Thoracic aorta (tissue), 2 donors: Measurements from ENCODE around the gene UIMC1. TPM values are rescaled to one million over a fixed set of nuclear protein-coding genes. Genes with fewer than 3 reads are reported as not detected.
"Not testable (repeated sequence)": the region's sequence is repeated elsewhere in the genome, so short reads cannot be mapped to it uniquely, and the experiment has no call there.

Experiments
- ATAC-seq: fragments of 150-250 bp; one replicate; pipeline ENCODE4 v1.8.0; 2017; ENCODE audit warnings: low read depth; ENCODE audit not compliant: insufficient number of reproducible peaks, low FRiP score
- DNase-seq: peaks from one replicate; pipeline ENCODE4 v3.0.0-alpha.2; 2020; ENCODE audit warnings: low spot score
- H3K27ac ChIP-seq, 2 donors: fragments of 200-600 bp; sonication (generic); 1 replicate in 1 of 2; 2 replicates in 1 of 2; pipeline ENCODE4 v1.5.1; 2016; ENCODE audit warnings: mild to moderate bottlenecking in 2 of 2, moderate library complexity in 2 of 2
- H3K27me3 ChIP-seq: fragments of 200-600 bp; sonication (generic); replicated peaks from 2 replicates; pipeline ENCODE4 v1.6.0; 2016; ENCODE audit warnings: mild to moderate bottlenecking; ENCODE audit not compliant: insufficient read depth
- H3K36me3 ChIP-seq: fragments of 200-600 bp; sonication (generic); one replicate; pipeline ENCODE4 v1.5.1; 2016
- H3K4me1 ChIP-seq, 2 donors: fragments of 200-600 bp; sonication (generic); 1 replicate in 1 of 2; 2 replicates in 1 of 2; pipeline versions ENCODE4 v1.5.1 to v1.6.0; 2016; ENCODE audit warnings: low read depth in 2 of 2, mild to moderate bottlenecking in 1 of 2; ENCODE audit not compliant: control insufficient read depth in 1 of 2
- H3K4me3 ChIP-seq: fragments of 200-600 bp; sonication (generic); 2 replicates; pipeline ENCODE4 v1.5.1; 2016; ENCODE audit warnings: mild to moderate bottlenecking
- H3K9me3 ChIP-seq: fragments of 200-600 bp; sonication (generic); 2 replicates; pipeline ENCODE4 v1.5.1; 2016
- total RNA-seq, 2 donors: library from RNA; depleted of rRNA; stranded (reverse); fragments of >200 nt; gene quantifications; one replicate each; pipeline versions ENCODE4 v1.1.0 to v1.2.3, GENCODE V29; 2016
- TF ChIP-seq, protein P1 (sequence below): fragments of 200-600 bp; sonication (generic); IDR thresholded peaks from one replicate; pipeline ENCODE4 v1.5.1; 2019; ENCODE audit warnings: antibody characterized with exemption

The UIMC1 gene
- total RNA-seq, 2 donors from 2014 or later, result 27.3 to 40.9 TPM

DNA sequence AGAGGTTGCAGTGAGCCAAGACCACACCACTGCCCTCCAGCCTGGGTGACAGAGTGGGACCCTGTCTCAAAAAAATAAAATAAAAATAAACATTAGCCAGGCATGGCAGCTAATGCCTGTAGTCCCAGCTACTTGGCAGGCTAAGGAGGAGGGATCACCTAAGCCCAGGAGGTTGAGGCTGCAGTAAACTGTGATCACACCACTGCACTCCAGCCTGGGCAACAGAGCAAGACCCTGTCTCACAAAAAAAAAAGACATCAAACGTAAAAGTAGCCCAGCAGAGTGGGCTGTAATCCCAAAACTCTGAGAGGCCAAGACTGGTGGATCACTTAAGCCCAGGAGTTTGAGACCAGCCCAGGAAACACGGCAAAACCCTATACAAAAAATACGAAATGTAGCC is 19.0 kb downstream of the UIMC1 start:
- no peak for ATAC-seq
- no peaks in the 10 kb centered on the region for H3K36me3 ChIP-seq

DNA sequence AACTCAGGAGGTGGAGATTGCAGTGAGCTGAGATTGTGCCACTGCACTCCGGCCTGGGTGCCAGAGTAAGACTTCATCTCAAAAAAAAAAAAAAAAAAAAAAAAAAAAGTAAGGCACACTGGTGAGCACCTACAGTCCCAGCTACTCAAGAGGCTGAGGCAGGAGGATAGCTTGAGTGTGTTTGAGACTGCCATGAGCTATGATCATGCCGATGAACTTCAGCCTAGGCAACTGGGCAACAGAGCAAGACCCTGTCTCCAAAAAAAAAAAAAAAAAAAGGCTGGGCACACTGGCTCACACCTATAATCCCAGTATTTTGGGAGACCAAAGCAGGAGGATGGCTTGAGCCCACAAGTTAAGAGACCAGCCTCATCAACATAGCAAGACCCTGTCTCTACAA is 20.3 kb downstream of the UIMC1 start:
- Histone ChIP-seq H3K4me1 (peaks cover 0 to 7% of the 10 kb centered on the region in 2 donors), H3K9me3 (no peaks in the 10 kb centered on the region), H3K27me3 (no peaks in the 10 kb centered on the region), H3K4me3 (no peak overlapping the region), H3K36me3 (peaks cover 4% of the 10 kb centered on the region), H3K27ac (no peak overlapping the region)
- TF ChIP-seq, protein P1, sequence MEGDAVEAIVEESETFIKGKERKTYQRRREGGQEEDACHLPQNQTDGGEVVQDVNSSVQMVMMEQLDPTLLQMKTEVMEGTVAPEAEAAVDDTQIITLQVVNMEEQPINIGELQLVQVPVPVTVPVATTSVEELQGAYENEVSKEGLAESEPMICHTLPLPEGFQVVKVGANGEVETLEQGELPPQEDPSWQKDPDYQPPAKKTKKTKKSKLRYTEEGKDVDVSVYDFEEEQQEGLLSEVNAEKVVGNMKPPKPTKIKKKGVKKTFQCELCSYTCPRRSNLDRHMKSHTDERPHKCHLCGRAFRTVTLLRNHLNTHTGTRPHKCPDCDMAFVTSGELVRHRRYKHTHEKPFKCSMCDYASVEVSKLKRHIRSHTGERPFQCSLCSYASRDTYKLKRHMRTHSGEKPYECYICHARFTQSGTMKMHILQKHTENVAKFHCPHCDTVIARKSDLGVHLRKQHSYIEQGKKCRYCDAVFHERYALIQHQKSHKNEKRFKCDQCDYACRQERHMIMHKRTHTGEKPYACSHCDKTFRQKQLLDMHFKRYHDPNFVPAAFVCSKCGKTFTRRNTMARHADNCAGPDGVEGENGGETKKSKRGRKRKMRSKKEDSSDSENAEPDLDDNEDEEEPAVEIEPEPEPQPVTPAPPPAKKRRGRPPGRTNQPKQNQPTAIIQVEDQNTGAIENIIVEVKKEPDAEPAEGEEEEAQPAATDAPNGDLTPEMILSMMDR, result no peak
- ATAC-seq (no peak), DNase-seq (no peak)

More for the DNA sequence above, 19.0 kb downstream of the UIMC1 start:
- Histone ChIP-seq H3K9me3 (no peaks in the 10 kb centered on the region), H3K27ac (no peak overlapping the region), H3K27me3 (no peaks in the 10 kb centered on the region), H3K4me3 (no peak overlapping the region), H3K4me1 (peaks cover 0 to 7% of the 10 kb centered on the region in 2 donors)
- TF ChIP-seq, protein P1, result no peak
- no peak for DNase-seq

DNA sequence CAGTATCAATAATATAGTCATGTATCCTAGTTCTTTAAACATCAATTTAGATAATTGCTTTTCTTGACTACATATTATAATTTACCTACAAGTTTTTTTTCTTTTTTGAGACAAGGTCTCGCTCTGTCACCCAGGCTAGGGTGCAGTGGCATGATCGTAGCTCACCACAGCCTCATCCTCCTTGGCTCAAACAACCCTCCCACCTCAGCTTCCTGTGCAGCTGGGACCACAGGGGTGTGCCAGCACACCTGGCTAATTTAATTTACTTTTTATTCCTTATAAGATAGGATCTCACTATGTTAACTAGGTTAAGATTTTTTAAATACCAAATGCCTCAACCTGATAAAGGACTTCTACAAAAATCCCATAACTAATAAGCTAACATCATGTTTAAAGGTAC is 21.1 kb downstream of the UIMC1 start:
- TF ChIP-seq, protein P1, result no peak
- no peaks in the 10 kb centered on the region for H3K27me3 ChIP-seq
- H3K27ac ChIP-seq, result no peak overlapping the region
- H3K4me1 ChIP-seq, result peaks cover 0 to 7% of the 10 kb centered on the region in 2 donors
- peaks cover 7% of the 10 kb centered on the region for H3K36me3 ChIP-seq
- H3K9me3 ChIP-seq, result no peaks in the 10 kb centered on the region
- no peak for DNase-seq
- no peak for ATAC-seq
- no peak overlapping the region for H3K4me3 ChIP-seq

DNA sequence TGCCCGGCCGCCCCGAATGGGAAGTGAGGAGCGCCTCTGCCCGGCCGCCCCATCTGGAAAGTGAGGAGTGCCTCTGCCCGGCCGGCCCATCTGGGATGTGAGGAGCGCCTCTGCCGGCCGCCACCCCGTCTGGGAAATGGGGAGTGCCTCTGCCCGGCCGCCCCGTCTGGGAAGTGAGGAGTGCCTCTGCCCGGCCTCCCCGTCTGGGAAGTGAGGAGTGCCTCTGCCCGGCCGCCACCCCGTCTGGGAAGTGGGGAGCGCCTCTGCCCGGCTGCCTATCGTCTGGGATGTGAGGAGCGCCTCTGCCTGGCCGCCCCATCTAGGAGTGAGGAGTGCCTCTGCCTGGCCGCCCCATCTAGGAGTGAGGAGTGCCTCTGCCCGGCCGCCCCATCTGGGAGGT is 22.4 kb downstream of the UIMC1 start:
- H3K27me3 ChIP-seq, H3K27ac ChIP-seq, ATAC-seq, H3K36me3 ChIP-seq, H3K9me3 ChIP-seq, H3K4me3 ChIP-seq, H3K4me1 ChIP-seq, DNase-seq: not testable (repeated sequence)

DNA sequence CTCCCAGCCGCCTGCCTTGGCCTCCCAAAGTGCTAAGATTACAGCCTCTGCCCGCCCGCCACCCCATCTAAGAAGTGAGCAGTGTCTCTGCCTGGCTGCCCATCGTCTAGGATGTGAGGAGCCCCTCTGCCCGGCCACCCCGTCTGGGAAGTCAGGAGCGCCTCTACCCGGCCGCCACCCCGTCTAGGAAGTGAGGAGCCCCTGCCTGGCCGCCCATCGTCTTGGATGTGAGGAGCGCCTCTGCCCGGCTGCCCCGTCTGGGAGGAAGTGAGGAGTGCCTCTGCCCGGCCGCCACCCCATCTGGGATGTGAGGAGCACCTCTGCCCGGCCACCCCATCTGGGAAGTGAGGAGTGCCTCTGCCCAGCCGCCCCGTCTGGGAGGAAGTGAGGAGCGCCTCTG is 23.0 kb downstream of the UIMC1 start:
- not testable (repeated sequence) for ATAC-seq, H3K27me3 ChIP-seq, H3K4me3 ChIP-seq, H3K36me3 ChIP-seq, DNase-seq, H3K9me3 ChIP-seq, H3K27ac ChIP-seq, H3K4me1 ChIP-seq

DNA sequence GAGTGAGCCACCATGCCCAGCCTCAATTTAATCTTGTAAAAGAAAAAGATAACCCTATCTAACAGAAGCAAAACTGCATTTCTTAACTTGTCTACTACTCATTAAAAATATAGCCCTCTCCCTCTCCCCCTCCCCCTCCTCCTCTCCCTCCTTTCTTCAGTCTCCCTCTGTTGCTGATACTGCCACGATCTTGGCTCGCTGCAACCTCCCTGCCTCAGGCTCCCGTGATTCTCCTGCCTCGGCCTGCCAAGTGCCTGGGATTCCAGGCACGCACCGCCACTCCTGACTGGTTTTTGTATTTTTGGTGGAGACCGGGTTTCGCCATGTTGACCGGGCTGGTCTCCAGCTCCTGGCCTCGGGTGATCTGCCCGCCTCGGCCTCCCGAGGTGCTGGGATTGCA is 23.5 kb downstream of the UIMC1 start:
- H3K36me3 ChIP-seq, DNase-seq, H3K27ac ChIP-seq, ATAC-seq, H3K4me1 ChIP-seq, H3K4me3 ChIP-seq, H3K9me3 ChIP-seq, H3K27me3 ChIP-seq: not testable (repeated sequence)

DNA sequence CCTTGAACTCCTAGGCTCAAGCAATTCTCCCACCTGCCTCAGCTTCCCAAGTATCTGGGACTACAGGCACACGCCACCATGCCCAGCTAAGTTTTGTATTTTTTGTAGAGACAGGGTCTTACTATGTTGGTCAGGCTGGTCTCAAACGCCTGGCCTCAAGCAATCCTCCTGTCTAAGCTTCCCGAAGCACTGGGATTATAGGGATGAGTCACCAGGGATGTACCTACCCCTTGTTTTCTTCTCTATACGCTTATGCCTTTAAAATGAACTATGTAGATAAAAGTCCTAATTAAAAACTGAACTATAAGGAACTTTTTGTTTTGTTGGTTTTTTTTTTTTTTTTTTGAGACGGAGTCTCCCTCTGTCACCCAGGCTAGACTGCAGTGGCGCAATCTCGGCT is 25.8 kb downstream of the UIMC1 start:
- TF ChIP-seq, protein P1, result no peak
- H3K4me1 ChIP-seq, result no peaks in the 10 kb centered on the region
- ATAC-seq, result no peak
- no peak for DNase-seq
- no peaks in the 10 kb centered on the region for H3K27me3 ChIP-seq
- H3K9me3 ChIP-seq, result no peaks in the 10 kb centered on the region
- H3K4me3 ChIP-seq, result no peak overlapping the region
- H3K27ac ChIP-seq, result no peak overlapping the region
- H3K36me3 ChIP-seq, result peaks cover 7% of the 10 kb centered on the region
